SK-N-SH (cell line): Measurements from ENCODE around the gene ARHGEF26. TPM values are rescaled to one million over a fixed set of nuclear protein-coding genes. Genes with fewer than 3 reads are reported as not detected.

Experiments used
- CTCF ChIA-PET: fragments of 300-600, 350-600 bp; formaldehyde crosslinking; extraction: SDS; loops from one replicate; lab custom pipeline; 2021; lab: Yijun Ruan, JAX
- POLR2A ChIA-PET: fragments of 350-600 bp; sonication (Branson Sonifier 250); formaldehyde crosslinking; extraction: SDS; loops from one replicate; lab custom pipeline; 2020; ENCODE audit warnings: antibody characterized with exemption, inconsistent platforms; lab: Yijun Ruan, JAX
- DNase-seq: peaks from one replicate; pipeline ENCODE4 v3.0.0; 2012
- H2AFZ ChIP-seq: fragments of 200-600 bp; sonication (generic); 2 replicates; pipeline ENCODE4 v1.8.1; 2016; ENCODE audit warnings: antibody characterized with exemption, mild to moderate bottlenecking, low read depth
- H3F3A ChIP-seq: fragments of 200-600 bp; sonication (generic); replicated peaks from 2 replicates; pipeline ENCODE3; 2016; ENCODE audit warnings: antibody characterized with exemption, mild to moderate bottlenecking; ENCODE audit not compliant: insufficient read depth
- H3K27ac ChIP-seq, 2 experiments: fragments of 200-500 bp in 1 of 2; fragments of 200-600 bp in 1 of 2; sonication (Bioruptor generic) in 1 of 2; sonication (generic), shearing (Covaris generic) in 1 of 2; 2 replicates each; pipeline versions ENCODE4 v1.5.1 to v1.6.1; 2014 to 2016; ENCODE audit warnings: low read depth in 2 of 2, inconsistent platforms in 1 of 2, low read length in 1 of 2, mild to moderate bottlenecking in 1 of 2, mixed read lengths in 1 of 2
- H3K27me3 ChIP-seq: fragments of 200-600 bp; sonication (generic), shearing (Covaris generic); 2 replicates; pipeline ENCODE4 v1.6.1; 2016; ENCODE audit warnings: mixed run types; ENCODE audit not compliant: insufficient read depth
- H3K36me3 ChIP-seq, 2 experiments: fragments of 200-500 bp in 1 of 2; fragments of 200-600 bp in 1 of 2; sonication (Bioruptor generic) in 1 of 2; sonication (generic) in 1 of 2; replicated peaks in 1 of 2; 2 replicates each; pipeline versions ENCODE3 to v1.5.1; 2014 to 2016; ENCODE audit warnings: low read length in 1 of 2, mild to moderate bottlenecking in 1 of 2; ENCODE audit not compliant: insufficient read depth in 2 of 2, control insufficient read depth in 1 of 2
- H3K4me1 ChIP-seq, 2 experiments: fragments of 200-500 bp in 1 of 2; fragments of 200-600 bp in 1 of 2; sonication (Bioruptor generic) in 1 of 2; sonication (generic), shearing (Covaris generic) in 1 of 2; 2 replicates each; pipeline versions ENCODE4 v1.5.1 to v1.6.1; 2014 to 2016; ENCODE audit warnings: low read depth in 1 of 2, low read length in 1 of 2, mixed run types in 1 of 2; ENCODE audit not compliant: insufficient read depth in 2 of 2, control insufficient read depth in 1 of 2
- H3K4me2 ChIP-seq: fragments of 200-600 bp; sonication (generic), shearing (Covaris generic); 2 replicates; pipeline ENCODE4 v1.6.1; 2017; ENCODE audit warnings: mixed run types
- H3K4me3 ChIP-seq, 2 experiments: fragments of 200-500 bp in 1 of 2; fragments of 200-600 bp in 1 of 2; sonication (Bioruptor generic) in 1 of 2; sonication (generic), shearing (Covaris generic) in 1 of 2; 2 replicates each; pipeline versions ENCODE4 v1.5.1 to v1.8.1; 2014 to 2016; ENCODE audit warnings: low read depth in 2 of 2, inconsistent platforms in 1 of 2, low read length in 1 of 2, mild to moderate bottlenecking in 1 of 2, mixed read lengths in 1 of 2, moderate library complexity in 1 of 2
- H3K79me2 ChIP-seq: fragments of 200-600 bp; sonication (generic); 2 replicates; pipeline ENCODE4 v1.8.1; 2017; ENCODE audit warnings: mild to moderate bottlenecking; ENCODE audit not compliant: insufficient read depth
- H3K9ac ChIP-seq: fragments of 200-600 bp; sonication (generic); 2 replicates; pipeline ENCODE4 v1.6.1; 2017; ENCODE audit warnings: mixed run types
- H3K9me2 ChIP-seq: fragments of 200-600 bp; sonication (generic); 2 replicates; pipeline ENCODE4 v1.6.1; 2017; ENCODE audit warnings: mixed run types
- H3K9me3 ChIP-seq: fragments of 200-600 bp; sonication (generic); 2 replicates; pipeline ENCODE4 v1.6.1; 2017; ENCODE audit warnings: mixed run types, mild to moderate bottlenecking, moderate library complexity
- H4K20me1 ChIP-seq: fragments of 200-600 bp; sonication (generic); 2 replicates; pipeline ENCODE4 v1.6.1; 2017; ENCODE audit warnings: mild to moderate bottlenecking, mixed run types; ENCODE audit not compliant: insufficient read depth
- CTCF ChIP-seq: fragments of 200-600 bp; sonication (generic); IDR thresholded peaks from 2 replicates; pipeline ENCODE4 v1.6.1; 2017; ENCODE audit warnings: antibody characterized with exemption, mild to moderate bottlenecking, moderate library complexity
- ELF1 ChIP-seq: IDR thresholded peaks from 2 replicates; pipeline ENCODE4 v1.4.0; 2012
- EZH2phosphoT487 ChIP-seq: fragments of 200-600 bp; sonication (generic); IDR thresholded peaks from 2 replicates; pipeline ENCODE4 v1.6.1; 2017; ENCODE audit warnings: low read depth, mixed run types, mild to moderate bottlenecking, antibody characterized with exemption, moderate library complexity, borderline replicate concordance
- FOSL2 ChIP-seq: IDR thresholded peaks from 2 replicates; pipeline ENCODE4 v1.4.0; 2012; ENCODE audit warnings: low read depth, mild to moderate bottlenecking, moderate library complexity, borderline replicate concordance
- FOXM1 ChIP-seq: IDR thresholded peaks from 2 replicates; pipeline ENCODE4 v1.4.0; 2012; ENCODE audit warnings: low read depth, mild to moderate bottlenecking
- IRF3 ChIP-seq: fragments of 150-350 bp; IDR thresholded peaks from 2 replicates; pipeline ENCODE4 v1.6.1; 2016; ENCODE audit warnings: mild to moderate bottlenecking, low read depth, low read length
- MAX ChIP-seq: IDR thresholded peaks from 2 replicates; pipeline ENCODE4 v1.4.0; 2012; ENCODE audit warnings: low read depth
- MEF2A ChIP-seq: IDR thresholded peaks from 2 replicates; pipeline ENCODE4 v1.4.0; 2012; ENCODE audit warnings: low read depth, borderline replicate concordance
- NFIC ChIP-seq: IDR thresholded peaks from 2 replicates; pipeline ENCODE4 v1.4.0; 2012; ENCODE audit warnings: borderline replicate concordance
- RAD21 ChIP-seq: IDR thresholded peaks from 2 replicates; pipeline ENCODE4 v1.6.1; 2012; ENCODE audit warnings: mild to moderate bottlenecking, low read length
- RCOR1 ChIP-seq: fragments of 150-350 bp; IDR thresholded peaks from 2 replicates; pipeline ENCODE4 v1.6.1; 2017; ENCODE audit warnings: antibody characterized with exemption, low read length
- REST ChIP-seq: IDR thresholded peaks from 2 replicates; pipeline ENCODE4 v1.6.1; 2012; ENCODE audit warnings: mild to moderate bottlenecking, low read depth, low read length, moderate library complexity
- SMC3 ChIP-seq: IDR thresholded peaks from 2 replicates; pipeline ENCODE4 v1.6.1; 2012; ENCODE audit warnings: low read depth, low read length, improper control_type of control experiment
- TAF1 ChIP-seq: IDR thresholded peaks from 2 replicates; pipeline ENCODE4 v1.6.1; 2012; ENCODE audit warnings: low read depth, mild to moderate bottlenecking, low read length, moderate library complexity, borderline replicate concordance
- TCF12 ChIP-seq: IDR thresholded peaks from 2 replicates; pipeline ENCODE4 v1.4.0; 2012
- TEAD4 ChIP-seq: IDR thresholded peaks from 2 replicates; pipeline ENCODE4 v1.4.0; 2012; ENCODE audit warnings: mild to moderate bottlenecking, borderline replicate concordance; ENCODE audit not compliant: insufficient read depth
- ZBTB33 ChIP-seq: IDR thresholded peaks from 2 replicates; pipeline ENCODE4 v1.4.0; 2012; ENCODE audit warnings: low read depth, borderline replicate concordance
- WGBS: methylation state at CpG from one replicate; pipeline ENCODE4 v1.1.6; 2017; ENCODE audit warnings: low lambda C conversion rate; 5-methylcytosine and 5-hydroxymethylcytosine counted together
- polyA plus RNA-seq, 3 experiments: library from polyadenylated mRNA; depleted of rRNA; stranded (reverse); fragments of >200 nt; gene quantifications; 2 replicates each; pipeline ENCODE4 v1.2.3, GENCODE V29; 2012
- TF ChIP-seq, protein P1 (sequence below): IDR thresholded peaks from 2 replicates; pipeline ENCODE4 v1.4.0; 2012; ENCODE audit warnings: low read depth, borderline replicate concordance

Gene ARHGEF26
- polyA plus RNA-seq, 1 of the 3 experiments (the other 2 are of a cell fraction) = 1.2 TPM

GRCh38 chr3:154139996-154140436 lies 18.8 kb downstream of the ARHGEF26 start (continued):
- TF ChIP-seq TEAD4 (no peak), NFIC (no peak)

GRCh38 chr3:154142608-154143007 lies 21.4 kb downstream of the ARHGEF26 start:
- TF ChIP-seq TCF12 = no peak
- no peak for TF ChIP-seq FOSL2
- TF ChIP-seq RAD21 = no peak
- no peak for TF ChIP-seq CTCF
- TF ChIP-seq, protein P1, sequence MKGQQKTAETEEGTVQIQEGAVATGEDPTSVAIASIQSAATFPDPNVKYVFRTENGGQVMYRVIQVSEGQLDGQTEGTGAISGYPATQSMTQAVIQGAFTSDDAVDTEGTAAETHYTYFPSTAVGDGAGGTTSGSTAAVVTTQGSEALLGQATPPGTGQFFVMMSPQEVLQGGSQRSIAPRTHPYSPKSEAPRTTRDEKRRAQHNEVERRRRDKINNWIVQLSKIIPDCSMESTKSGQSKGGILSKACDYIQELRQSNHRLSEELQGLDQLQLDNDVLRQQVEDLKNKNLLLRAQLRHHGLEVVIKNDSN = no peak
- TF ChIP-seq EZH2phosphoT487 = no peak
- TF ChIP-seq SMC3 = no peak
- TF ChIP-seq FOXM1 = no peak
- TF ChIP-seq ELF1 = no peak
- TF ChIP-seq RCOR1 = no peak
- no peak for TF ChIP-seq MEF2A
- TF ChIP-seq IRF3 = no peak
- TF ChIP-seq ZBTB33 = no peak
- TF ChIP-seq NFIC = no peak
- no peak for TF ChIP-seq TAF1
- TF ChIP-seq MAX = no peak
- no peak for TF ChIP-seq TEAD4
- TF ChIP-seq REST = no peak
- 88% methylated on average over 2 of the region's 2 CpGs for WGBS
- no peaks in the 10 kb centered on the region for H3K27me3 ChIP-seq
- DNase-seq = no peak
- peaks cover 0 to 6% of the 10 kb centered on the region in 2 experiments for H3K36me3 ChIP-seq
- no peak overlapping the region for H3K27ac ChIP-seq
- H3K4me1 ChIP-seq = no peaks in the 10 kb centered on the region
- H2AFZ ChIP-seq = no peak overlapping the region
- no peak overlapping the region for H3K9ac ChIP-seq
- H3K9me2 ChIP-seq = no peaks in the 10 kb centered on the region
- no peak overlapping the region for H3K4me2 ChIP-seq
- ChIA-PET POLR2A (no interaction called here), CTCF (no interaction called here)
- no peaks in the 10 kb centered on the region for H3F3A ChIP-seq
- no peaks in the 10 kb centered on the region for H4K20me1 ChIP-seq
- no peaks in the 10 kb centered on the region for H3K9me3 ChIP-seq
- H3K4me3 ChIP-seq = no peak overlapping the region
- H3K79me2 ChIP-seq = no peaks in the 10 kb centered on the region
